Vagina (tissue), 2 donors: ENCODE measurements around the gene KCNN1.

Experiments
- POLR2A ChIP-seq, 2 donors: fragments of 450-650 bp; IDR thresholded peaks; one replicate each; pipeline ENCODE4 v1.6.1; 2017; ENCODE audit warnings: antibody characterized with exemption in 2 of 2, mild to moderate bottlenecking in 2 of 2, moderate library complexity in 2 of 2
- TF ChIP-seq, protein P1 (sequence below), 3 experiments: fragments of 450-650 bp in 2 of 3; fragments of 200-600 bp in 1 of 3; sonication (generic) in 1 of 3; IDR thresholded peaks; one replicate each; pipeline ENCODE4 v1.5.1; 2017 to 2019; ENCODE audit warnings: antibody characterized with exemption in 3 of 3, mild to moderate bottlenecking in 2 of 3, moderate library complexity in 2 of 3

DNA sequence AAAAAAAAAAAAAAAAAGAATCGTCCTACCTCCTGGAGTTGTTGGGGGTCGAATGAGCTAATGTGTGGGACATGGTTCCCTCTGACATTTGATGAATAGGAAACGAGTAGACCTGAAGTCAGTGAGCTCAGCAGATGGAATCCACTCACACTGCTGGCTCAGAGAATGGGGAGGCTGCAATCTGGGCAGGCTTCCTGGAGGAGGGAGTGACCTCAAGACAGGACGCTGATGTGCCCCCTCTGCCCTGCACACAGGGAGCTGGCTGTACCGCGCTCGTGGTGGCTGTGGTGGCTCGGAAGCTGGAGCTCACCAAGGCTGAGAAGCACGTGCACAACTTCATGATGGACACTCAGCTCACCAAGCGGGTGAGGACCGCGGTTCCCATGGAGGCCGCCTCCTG, 21.3 kb downstream of the KCNN1 start:
- TF ChIP-seq, protein P1, sequence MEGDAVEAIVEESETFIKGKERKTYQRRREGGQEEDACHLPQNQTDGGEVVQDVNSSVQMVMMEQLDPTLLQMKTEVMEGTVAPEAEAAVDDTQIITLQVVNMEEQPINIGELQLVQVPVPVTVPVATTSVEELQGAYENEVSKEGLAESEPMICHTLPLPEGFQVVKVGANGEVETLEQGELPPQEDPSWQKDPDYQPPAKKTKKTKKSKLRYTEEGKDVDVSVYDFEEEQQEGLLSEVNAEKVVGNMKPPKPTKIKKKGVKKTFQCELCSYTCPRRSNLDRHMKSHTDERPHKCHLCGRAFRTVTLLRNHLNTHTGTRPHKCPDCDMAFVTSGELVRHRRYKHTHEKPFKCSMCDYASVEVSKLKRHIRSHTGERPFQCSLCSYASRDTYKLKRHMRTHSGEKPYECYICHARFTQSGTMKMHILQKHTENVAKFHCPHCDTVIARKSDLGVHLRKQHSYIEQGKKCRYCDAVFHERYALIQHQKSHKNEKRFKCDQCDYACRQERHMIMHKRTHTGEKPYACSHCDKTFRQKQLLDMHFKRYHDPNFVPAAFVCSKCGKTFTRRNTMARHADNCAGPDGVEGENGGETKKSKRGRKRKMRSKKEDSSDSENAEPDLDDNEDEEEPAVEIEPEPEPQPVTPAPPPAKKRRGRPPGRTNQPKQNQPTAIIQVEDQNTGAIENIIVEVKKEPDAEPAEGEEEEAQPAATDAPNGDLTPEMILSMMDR (IDR thresholded peaks at IDR 0.05) = no peak
- TF ChIP-seq POLR2A (IDR thresholded peaks at IDR 0.05) = no peak
